Right cardiac atrium (tissue), 5 donors: Measurements from ENCODE around the gene CAP2. TPM values are rescaled to one million over a fixed set of nuclear protein-coding genes. Genes with fewer than 3 reads are reported as not detected.
A peak's percentile ranks its signal among the peaks of the same experiment; 100 is the strongest.
"Not testable (repeated sequence)": the region's sequence is repeated elsewhere in the genome, so short reads cannot be mapped to it uniquely, and the experiment has no call there.

Source experiments
- ATAC-seq, 2 donors: fragments of 200-7000 bp; cut with Tn5 transposase; one replicate each; pipeline versions ENCODE4 v1.8.0 to v1.9.1; 2020; ENCODE audit warnings: moderate library complexity in 2 of 2, mild to moderate bottlenecking in 1 of 2
- DNase-seq, 3 donors: peaks; one replicate each; pipeline ENCODE4 v3.0.0-alpha.2; 2020
- H3K27ac ChIP-seq: one replicate; pipeline ENCODE4 v1.5.1; 2013; ENCODE audit warnings: mild to moderate bottlenecking, low read length, control low read depth, moderate library complexity
- H3K27me3 ChIP-seq: one replicate; pipeline ENCODE4 v1.6.1; 2013; ENCODE audit not compliant: control insufficient read depth, insufficient read depth
- H3K4me1 ChIP-seq: one replicate; pipeline ENCODE4 v1.6.1; 2013; ENCODE audit warnings: low read length; ENCODE audit not compliant: control insufficient read depth, insufficient read depth
- H3K4me3 ChIP-seq: one replicate; pipeline ENCODE4 v1.5.1; 2013; ENCODE audit warnings: low read length, control low read depth
- H3K9me3 ChIP-seq: one replicate; pipeline ENCODE4 v1.6.1; 2013; ENCODE audit warnings: low read length; ENCODE audit not compliant: control insufficient read depth
- WGBS: extraction: QIAGEN DNeasy Blood & Tissue Kit; methylation state at CpG from one replicate; pipeline ENCODE4 v1.1.7; 2013; 5-methylcytosine and 5-hydroxymethylcytosine counted together
- intact Hi-C, 4 donors: fragments of 100-400 bp; cut with DNase I; formaldehyde crosslinking; loops; one replicate each; pipeline versions ENCODE4 v1.11.0 to v1.14.0; 2022 to 2023
- polyA plus RNA-seq: library from polyadenylated mRNA; stranded (reverse); fragments of 200-250 nt; gene quantifications from one replicate; pipeline ENCODE4 v1.2.3, GENCODE V29; 2013
- total RNA-seq, 4 donors: library from RNA; stranded (reverse); fragmentation: NEBNext Ultra II Directional; extraction: Animal tissue kit (Norgen Biotek cat#: 25700); gene quantifications; one replicate each; pipeline ENCODE4 v1.2.1, GENCODE V29; 2021
- donor health status: healthy with polysubstance abuse.
- donor health status: DM: no; HTN: yes; CAD: no.
- donor health status: DM: no; HTN: no; CAD: no.
- donor health status: DM: no; HTN: yes; CAD: no; lungs with severe emphysema.
- donor health status: DM: yes; HTN: yes; CAD: no.

Gene CAP2
- total and polyA plus RNA-seq, 5 donors = 66.1 to 127 (median 100) TPM

DNA sequence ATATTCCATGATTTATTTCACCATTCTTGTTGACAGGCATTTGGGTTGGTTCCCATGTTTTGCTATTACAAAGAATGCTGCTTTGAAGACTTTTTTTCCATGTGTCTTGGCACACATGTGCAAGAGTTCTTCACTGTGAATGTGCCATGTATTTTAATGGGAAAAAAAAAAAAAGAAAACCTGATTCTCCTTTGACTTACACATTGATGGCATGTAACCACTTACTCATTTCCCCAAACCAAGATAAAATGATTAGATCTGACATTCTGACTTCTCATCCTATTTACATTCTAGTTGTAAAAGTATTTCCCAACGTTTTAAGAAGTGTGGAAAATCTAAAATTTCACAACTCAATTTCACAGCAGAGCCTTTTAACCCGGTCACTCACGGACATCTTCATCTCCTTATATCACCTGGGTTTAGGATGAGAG lies 4.4 kb downstream of the CAP2 start:
- no peak for DNase-seq
- intact Hi-C loops = loop anchor here in 1 of 4 donors (10.0 kb wide), 1 partner anchor 113 kb away; the partner anchor contains the start of gene RBM24
- Histone ChIP-seq H3K27me3 (no peaks in the 10 kb centered on the region), H3K4me3 (no peak overlapping the region), H3K27ac (no peak overlapping the region), H3K4me1 (no peaks in the 10 kb centered on the region), H3K9me3 (no peaks in the 10 kb centered on the region)
- no peak for ATAC-seq
- WGBS = 63% methylated on average over 3 of the region's 3 CpGs

DNA sequence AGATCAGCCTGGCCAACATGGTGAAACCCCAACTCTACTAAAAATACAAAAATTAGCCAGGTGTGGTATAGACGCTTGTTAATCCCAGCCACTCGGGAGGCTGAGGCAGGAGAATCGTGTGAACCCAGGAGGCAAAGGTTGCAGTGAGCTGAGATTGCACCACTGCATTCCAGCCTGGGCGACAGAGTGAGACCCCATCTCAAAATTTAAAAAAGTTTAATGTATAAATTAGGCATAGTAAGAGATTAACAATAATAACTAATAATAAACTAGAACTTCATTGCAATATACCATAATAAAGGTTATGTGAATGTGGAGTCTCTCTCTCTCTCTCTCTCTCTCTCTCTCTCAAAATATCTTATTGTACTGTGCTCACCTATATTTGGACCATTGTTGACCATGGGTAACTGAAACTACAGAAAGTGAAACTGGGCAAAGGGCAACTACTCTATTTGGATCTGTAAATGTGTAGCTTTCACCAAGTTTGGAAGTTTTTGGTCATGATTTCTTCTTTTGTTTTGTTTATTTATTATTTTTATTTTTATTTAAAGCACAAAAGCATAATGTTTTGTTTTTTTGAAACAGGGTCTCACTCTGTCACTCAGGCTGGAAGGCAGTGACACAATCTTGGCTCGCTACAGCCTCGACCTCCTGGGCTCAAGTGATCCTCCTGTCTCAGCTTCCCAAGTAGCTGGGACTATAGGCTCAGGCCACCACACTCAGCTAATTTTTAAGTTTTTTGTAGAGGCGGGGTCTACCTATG lies 12.0 kb downstream of the CAP2 start:
- H3K9me3 ChIP-seq, H3K27ac ChIP-seq, H3K4me3 ChIP-seq, H3K27me3 ChIP-seq, H3K4me1 ChIP-seq, ATAC-seq, DNase-seq, intact Hi-C loops: not testable (repeated sequence)
- WGBS = 81% methylated on average over 7 of the region's 7 CpGs

- no peaks in the 10 kb centered on the region for H3K27me3 ChIP-seq
- WGBS = 88% methylated on average over 8 of the region's 8 CpGs
- ATAC-seq = peak in 1 of 2 donors; percentile 47
- DNase-seq = no peak
- no peaks in the 10 kb centered on the region for H3K4me1 ChIP-seq
- no peak overlapping the region for H3K27ac ChIP-seq
- intact Hi-C loops = no loop called here
- no peak overlapping the region for H3K4me3 ChIP-seq
- H3K9me3 ChIP-seq = no peaks in the 10 kb centered on the region
These were observed 12.5 kb downstream of the CAP2 start for GRCh38 chr6:17405944-17406245.

DNA sequence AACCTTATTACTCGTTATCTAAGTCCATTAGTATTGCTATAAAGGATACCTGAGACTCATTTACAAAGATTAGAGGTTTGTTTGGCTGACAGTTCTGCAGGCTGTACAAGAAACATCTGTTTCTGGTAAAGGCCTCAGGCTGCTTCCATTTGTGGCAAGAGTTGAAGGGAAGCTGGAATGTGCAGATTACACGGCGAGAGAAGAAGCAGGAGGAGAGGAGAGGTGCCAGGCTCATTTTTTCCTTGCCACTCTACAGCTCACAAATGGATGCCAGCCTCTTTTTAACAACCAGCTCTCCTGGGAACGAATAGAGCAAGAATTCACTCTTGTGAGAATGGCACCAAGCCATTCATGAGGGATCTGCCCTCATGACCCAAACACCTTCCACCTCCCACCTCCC lies 14.7 kb downstream of the CAP2 start:
- Histone ChIP-seq H3K4me3 (no peak overlapping the region), H3K4me1 (no peaks in the 10 kb centered on the region), H3K27ac (peak overlapping the region; percentile 50), H3K27me3 (no peaks in the 10 kb centered on the region), H3K9me3 (no peaks in the 10 kb centered on the region)
- 63% methylated on average over 4 of the region's 4 CpGs for WGBS
- ATAC-seq = no peak
- intact Hi-C loops = no loop called here
- no peak for DNase-seq

GRCh38 chr6:17410281-17410680 lies 16.9 kb downstream of the CAP2 start:
- Histone ChIP-seq H3K27ac (no peak overlapping the region), H3K27me3 (no peaks in the 10 kb centered on the region), H3K4me1 (no peaks in the 10 kb centered on the region), H3K9me3 (no peaks in the 10 kb centered on the region), H3K4me3 (no peak overlapping the region)
- WGBS = over 99% methylated on average over 4 of the region's 4 CpGs
- DNase-seq = no peak
- ATAC-seq = no peak
- intact Hi-C loops = no loop called here

DNA sequence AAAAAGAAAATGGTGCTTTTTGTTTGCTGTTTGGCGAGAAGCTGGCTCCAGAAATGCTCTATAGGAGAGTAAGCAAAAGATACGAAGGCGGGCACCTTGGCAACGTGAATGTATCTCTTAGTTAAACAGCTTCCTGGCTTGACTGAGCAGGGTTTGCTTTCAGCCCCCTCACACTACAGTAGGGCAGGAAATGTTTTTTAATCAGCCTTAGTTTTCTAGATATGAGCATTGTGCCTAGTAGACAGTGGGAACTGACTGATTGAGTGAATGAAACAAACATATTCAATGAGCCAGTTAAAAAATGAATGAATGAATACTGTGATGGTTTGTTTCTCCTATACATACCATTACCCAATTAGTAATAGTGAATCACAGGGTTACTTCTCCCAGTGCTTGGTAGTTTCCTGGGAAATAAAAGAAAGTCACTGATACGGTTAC lies 19.9 kb downstream of the CAP2 start:
- intact Hi-C loops = no loop called here
- 38% methylated on average over 5 of the region's 5 CpGs for WGBS

DNA sequence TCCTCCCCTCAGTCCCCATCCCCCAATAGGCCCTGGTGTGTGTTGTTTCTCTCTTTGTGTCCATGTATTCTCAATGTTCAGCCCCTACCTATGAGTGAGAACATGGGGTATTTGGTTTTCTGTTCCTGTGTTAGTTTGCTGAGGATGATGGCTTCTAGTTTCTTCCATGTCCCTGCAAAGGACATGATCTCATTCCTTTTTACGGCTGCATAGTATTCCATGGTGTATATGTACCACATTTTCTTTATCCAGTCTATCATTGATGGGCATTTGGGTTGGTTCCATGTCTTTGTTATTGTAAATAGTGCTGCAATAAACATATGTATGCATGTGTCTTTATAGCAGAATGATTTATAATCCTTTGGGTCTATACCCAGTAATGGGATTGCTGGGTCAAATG lies 21.0 kb downstream of the CAP2 start:
- 100% methylated on average over 1 of the region's 1 CpG for WGBS
- H3K4me3 ChIP-seq, H3K9me3 ChIP-seq, H3K27me3 ChIP-seq, H3K4me1 ChIP-seq, DNase-seq, H3K27ac ChIP-seq, ATAC-seq, intact Hi-C loops: not testable (repeated sequence)

More for the DNA sequence above, 19.9 kb downstream of the CAP2 start:
- H3K9me3 ChIP-seq = no peaks in the 10 kb centered on the region
- H3K4me3 ChIP-seq = no peak overlapping the region
- no peaks in the 10 kb centered on the region for H3K27me3 ChIP-seq
- DNase-seq (no peak), ATAC-seq (no peak)
- peaks cover 2% of the 10 kb centered on the region for H3K4me1 ChIP-seq
- H3K27ac ChIP-seq = no peak overlapping the region

GRCh38 chr6:17415321-17415720 lies 21.9 kb downstream of the CAP2 start:
- DNase-seq = no peak
- H3K9me3 ChIP-seq = no peaks in the 10 kb centered on the region
- intact Hi-C loops = no loop called here
- H3K4me1 ChIP-seq = peaks cover 2% of the 10 kb centered on the region
- H3K27ac ChIP-seq = no peak overlapping the region
- no peak for ATAC-seq
- no peak overlapping the region for H3K4me3 ChIP-seq
- no peaks in the 10 kb centered on the region for H3K27me3 ChIP-seq
- 89% methylated on average over 2 of the region's 2 CpGs for WGBS

GRCh38 chr6:17416806-17417205 lies 23.4 kb downstream of the CAP2 start:
- DNase-seq = no peak
- no peak overlapping the region for H3K27ac ChIP-seq

GRCh38 chr6:17417817-17418216 lies 24.4 kb downstream of the CAP2 start:
- intact Hi-C loops = no loop called here
- Histone ChIP-seq H3K4me1 (peaks cover 2% of the 10 kb centered on the region), H3K27ac (peak overlapping the region; percentile 93), H3K27me3 (no peaks in the 10 kb centered on the region), H3K9me3 (no peaks in the 10 kb centered on the region), H3K4me3 (no peak overlapping the region)
- DNase-seq (no peak), ATAC-seq (peak; percentile 54 to 55)
- 29% methylated on average over 4 of the region's 4 CpGs for WGBS

More at GRCh38 chr6:17416806-17417205, 23.4 kb downstream of the CAP2 start:
- ATAC-seq = no peak
- Histone ChIP-seq H3K4me1 (peaks cover 2% of the 10 kb centered on the region), H3K27me3 (no peaks in the 10 kb centered on the region), H3K9me3 (no peaks in the 10 kb centered on the region), H3K4me3 (no peak overlapping the region)
- intact Hi-C loops = no loop called here

GRCh38 chr6:17418281-17419188 lies 25.1 kb downstream of the CAP2 start:
- 27% methylated on average over 12 of the region's 12 CpGs for WGBS
- no peak overlapping the region for H3K4me3 ChIP-seq
- intact Hi-C loops = no loop called here
- no peaks in the 10 kb centered on the region for H3K27me3 ChIP-seq
- ATAC-seq (peak; percentile 71 to 82), DNase-seq (peak in 1 of 3 donors; percentile 35)
- H3K27ac ChIP-seq = peak overlapping the region; percentile 93
- no peaks in the 10 kb centered on the region for H3K9me3 ChIP-seq
- H3K4me1 ChIP-seq = peaks cover 2% of the 10 kb centered on the region
